ENCODE results near the gene MTF1. TPM values are rescaled to one million over a fixed set of nuclear protein-coding genes. Genes with fewer than 3 reads are reported as not detected.
"Not testable (repeated sequence)": the region's sequence is repeated elsewhere in the genome, so short reads cannot be mapped to it uniquely, and the experiment has no call there.

Gene MTF1
- total RNA-seq, result 1 to 10 TPM; 2.3 to 4.8 TPM

DNA sequence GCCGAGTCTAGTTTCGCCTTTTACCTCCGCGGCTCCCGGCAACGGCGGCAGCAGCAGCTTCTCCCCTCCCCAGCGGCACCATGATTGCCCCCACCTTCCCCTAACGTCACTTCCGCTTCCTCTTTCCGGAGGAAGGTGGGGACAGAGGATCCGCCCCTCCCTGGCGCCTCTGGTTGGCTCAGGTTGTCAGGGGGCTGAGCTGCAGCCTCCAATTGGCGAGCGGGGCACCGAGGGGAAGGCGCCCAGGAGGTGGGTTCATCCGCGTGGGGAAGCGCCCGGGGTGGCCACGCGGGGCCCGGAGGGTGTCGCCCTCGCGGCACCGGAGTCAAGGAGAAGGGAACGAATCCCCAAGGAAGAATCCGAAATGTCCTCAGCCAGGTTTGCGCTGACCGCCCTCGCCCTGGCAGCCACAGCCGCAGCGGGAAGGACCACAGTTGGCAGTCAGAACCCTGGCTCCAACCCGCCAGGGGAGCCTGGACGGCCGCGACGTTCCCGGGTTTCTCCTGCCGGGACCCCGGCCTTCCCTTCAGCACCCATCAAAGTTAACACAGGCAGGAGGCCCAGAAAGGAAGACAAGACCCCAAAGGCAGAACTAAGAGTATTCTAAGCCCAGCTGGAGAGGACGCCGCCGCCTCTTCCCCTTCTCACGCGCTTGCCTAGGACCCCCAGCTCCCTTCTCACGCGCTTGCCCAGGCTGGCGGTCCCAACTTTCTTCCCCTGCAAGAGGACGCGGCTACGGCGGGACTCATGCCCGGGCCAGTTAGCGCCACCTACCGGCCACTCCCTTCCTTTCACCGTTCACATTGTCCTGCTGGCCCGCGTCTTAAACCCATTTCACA lies at the start of gene MTF1:
Gene MTF1 (minus strand): TSS at position 86 of the 839 bp plus-strand sequence. CDS start 1,934 bp downstream, outside the sequence.
- H3K4me1 ChIP-seq, result peaks cover 3 to 31% of the 10 kb centered on the region in 2 donors
- H3K36me3 ChIP-seq, result peaks cover 43% of the 10 kb centered on the region
- H3K4me3 ChIP-seq, result peak within 1 kb of the TSS; percentile 93 to 96
- H3K27ac ChIP-seq, result peak within 1 kb of the TSS; percentile 91
- H3K9me3 ChIP-seq, result no peaks in the 10 kb centered on the region
- TF ChIP-seq CTCF (IDR thresholded peaks at IDR 0.05), result peak; percentile 92 to 94
- no peaks in the 10 kb centered on the region for H3K27me3 ChIP-seq
- DNase-seq (ENCODE audit: low spot score), result peak; percentile 98

DNA sequence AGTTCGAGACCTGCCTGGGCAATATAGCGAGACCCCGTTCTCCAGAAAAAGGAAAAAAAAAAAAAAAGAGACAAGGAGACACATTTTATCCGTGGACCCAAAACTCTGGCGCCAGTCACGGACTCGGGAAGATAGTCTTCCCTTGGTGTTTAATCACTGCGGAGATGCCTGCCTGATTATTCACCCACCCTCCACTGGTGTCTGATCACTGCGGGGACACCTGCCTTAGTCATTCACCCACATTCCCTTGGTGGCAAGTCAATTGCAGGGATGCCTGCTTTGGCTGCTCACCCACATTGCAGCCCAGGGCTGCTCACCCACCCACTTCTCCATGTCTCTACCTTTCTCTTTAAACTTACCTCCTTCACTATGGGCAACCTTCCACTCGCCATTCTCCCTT lies 49.1 kb upstream of the MTF1 start:
- not testable (repeated sequence) for H3K4me3 ChIP-seq; H3K27me3 ChIP-seq; H3K27ac ChIP-seq; H3K4me1 ChIP-seq; H3K9me3 ChIP-seq; H3K36me3 ChIP-seq; DNase-seq (ENCODE audit: low spot score)

DNA sequence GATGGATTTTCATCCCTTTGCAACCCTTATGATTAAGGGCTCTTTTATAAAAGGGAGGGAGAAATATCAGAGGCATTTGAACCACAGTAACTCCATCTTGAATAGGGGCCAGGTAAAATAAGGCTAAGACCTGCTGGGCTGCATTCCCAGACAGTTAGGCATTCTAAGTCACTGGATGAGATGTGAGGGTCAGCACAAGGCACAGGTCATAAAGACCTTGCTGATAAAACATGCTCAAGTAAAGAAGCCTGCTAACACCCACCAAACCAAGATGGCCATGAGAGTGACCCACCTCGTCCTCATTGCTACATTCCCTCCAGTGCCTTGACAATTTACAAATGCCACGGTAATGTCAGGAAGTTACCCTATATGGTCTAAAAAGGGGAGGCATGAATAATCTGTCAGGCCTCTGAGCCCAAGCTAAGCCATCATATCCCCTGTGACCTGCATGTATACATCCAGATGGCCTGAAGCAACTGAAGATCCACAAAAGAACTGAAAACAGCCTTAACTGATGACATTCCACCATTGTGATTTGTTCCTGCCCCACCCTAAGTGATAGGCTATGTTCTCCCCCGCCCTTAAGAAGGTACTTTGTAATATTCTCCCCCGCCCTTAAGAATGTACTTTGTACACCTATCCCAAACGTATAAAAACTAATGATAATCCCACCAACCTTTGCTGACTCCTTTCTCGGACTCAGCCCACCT lies 48.2 kb upstream of the MTF1 start:
- H3K36me3 ChIP-seq; H3K27me3 ChIP-seq; H3K27ac ChIP-seq; DNase-seq (ENCODE audit: low spot score); H3K4me1 ChIP-seq; H3K4me3 ChIP-seq; H3K9me3 ChIP-seq: not testable (repeated sequence)

- not testable (repeated sequence) for H3K36me3 ChIP-seq; DNase-seq (ENCODE audit: low spot score); H3K27ac ChIP-seq; H3K4me3 ChIP-seq; H3K4me1 ChIP-seq; H3K27me3 ChIP-seq; H3K9me3 ChIP-seq
These were observed 47.2 kb upstream of the MTF1 start for GRCh38 chr1:37906591-37906990.

DNA sequence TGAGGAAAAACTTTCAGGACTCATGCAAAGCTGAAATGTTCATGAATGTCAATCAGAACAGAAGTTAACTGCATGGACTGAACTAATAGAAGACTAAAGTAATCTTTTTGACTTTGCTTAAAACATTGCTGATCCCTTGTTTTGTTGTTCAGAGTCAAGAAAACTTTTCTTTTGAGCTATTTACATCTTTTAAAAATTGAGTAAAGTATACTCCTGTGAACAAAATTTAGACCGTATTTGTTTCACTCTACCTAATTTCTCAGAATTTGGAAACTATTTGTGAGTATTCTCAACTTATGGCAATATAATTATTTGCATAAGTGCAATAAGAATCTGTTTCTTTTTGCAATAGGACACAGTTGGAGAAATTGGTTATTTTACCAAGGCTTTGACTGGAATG lies 46.3 kb upstream of the MTF1 start:
- H3K36me3 ChIP-seq, result peaks cover 9% of the 10 kb centered on the region
- TF ChIP-seq CTCF (IDR thresholded peaks at IDR 0.05), result no peak
- DNase-seq (ENCODE audit: low spot score), result no peak
- no peaks in the 10 kb centered on the region for H3K4me1 ChIP-seq
- H3K4me3 ChIP-seq, result no peak overlapping the region
- no peaks in the 10 kb centered on the region for H3K9me3 ChIP-seq
- no peak overlapping the region for H3K27ac ChIP-seq
- no peaks in the 10 kb centered on the region for H3K27me3 ChIP-seq

GRCh38 chr1:37903921-37904320 lies 44.5 kb upstream of the MTF1 start:
- not testable (repeated sequence) for DNase-seq (ENCODE audit: low spot score); H3K9me3 ChIP-seq

GRCh38 chr1:37902983-37903382 lies 43.6 kb upstream of the MTF1 start:
- no peaks in the 10 kb centered on the region for H3K27me3 ChIP-seq
- no peak overlapping the region for H3K27ac ChIP-seq
- DNase-seq (ENCODE audit: low spot score), result no peak
- peaks cover 9% of the 10 kb centered on the region for H3K36me3 ChIP-seq
- no peak overlapping the region for H3K4me3 ChIP-seq
- TF ChIP-seq CTCF (IDR thresholded peaks at IDR 0.05), result no peak
- H3K9me3 ChIP-seq, result no peaks in the 10 kb centered on the region
- H3K4me1 ChIP-seq, result no peaks in the 10 kb centered on the region

More at GRCh38 chr1:37903921-37904320, 44.5 kb upstream of the MTF1 start:
- not testable (repeated sequence) for H3K27me3 ChIP-seq, H3K4me1 ChIP-seq, H3K27ac ChIP-seq, H3K36me3 ChIP-seq, H3K4me3 ChIP-seq

Measured in right atrium auricular region (tissue), 2 donors.